ENCODE measurements around the gene RAPGEF2.

DNA sequence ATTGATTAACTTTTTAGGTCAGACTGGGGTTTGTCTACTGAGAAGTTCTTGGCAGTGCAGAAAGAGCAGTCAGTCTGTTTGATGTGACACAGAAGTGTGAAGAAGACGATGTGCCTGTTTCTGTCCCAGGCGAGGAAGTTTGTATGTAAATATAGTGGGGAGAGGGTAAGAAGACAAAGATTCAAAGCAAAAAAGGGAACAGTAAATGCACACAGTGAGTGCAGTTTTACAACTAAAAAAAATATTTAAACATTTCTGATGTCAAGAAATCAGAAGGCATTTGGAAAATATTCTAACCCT is 264.9 kb downstream of the RAPGEF2 start:
- TF ChIP-seq, protein P1, sequence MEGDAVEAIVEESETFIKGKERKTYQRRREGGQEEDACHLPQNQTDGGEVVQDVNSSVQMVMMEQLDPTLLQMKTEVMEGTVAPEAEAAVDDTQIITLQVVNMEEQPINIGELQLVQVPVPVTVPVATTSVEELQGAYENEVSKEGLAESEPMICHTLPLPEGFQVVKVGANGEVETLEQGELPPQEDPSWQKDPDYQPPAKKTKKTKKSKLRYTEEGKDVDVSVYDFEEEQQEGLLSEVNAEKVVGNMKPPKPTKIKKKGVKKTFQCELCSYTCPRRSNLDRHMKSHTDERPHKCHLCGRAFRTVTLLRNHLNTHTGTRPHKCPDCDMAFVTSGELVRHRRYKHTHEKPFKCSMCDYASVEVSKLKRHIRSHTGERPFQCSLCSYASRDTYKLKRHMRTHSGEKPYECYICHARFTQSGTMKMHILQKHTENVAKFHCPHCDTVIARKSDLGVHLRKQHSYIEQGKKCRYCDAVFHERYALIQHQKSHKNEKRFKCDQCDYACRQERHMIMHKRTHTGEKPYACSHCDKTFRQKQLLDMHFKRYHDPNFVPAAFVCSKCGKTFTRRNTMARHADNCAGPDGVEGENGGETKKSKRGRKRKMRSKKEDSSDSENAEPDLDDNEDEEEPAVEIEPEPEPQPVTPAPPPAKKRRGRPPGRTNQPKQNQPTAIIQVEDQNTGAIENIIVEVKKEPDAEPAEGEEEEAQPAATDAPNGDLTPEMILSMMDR (IDR thresholded peaks at IDR 0.05; ENCODE audit: insufficient read depth, low read length, poor library complexity, severe bottlenecking): no peak
- no peak for TF ChIP-seq EZH2phosphoT487 (conservative IDR thresholded peaks at IDR 0.05; ENCODE audit: low read length)
